ENCODE results near the gene BBS5.
"Not testable (repeated sequence)": the region's sequence is repeated elsewhere in the genome, so short reads cannot be mapped to it uniquely, and the experiment has no call there.

BBS5 gene

DNA sequence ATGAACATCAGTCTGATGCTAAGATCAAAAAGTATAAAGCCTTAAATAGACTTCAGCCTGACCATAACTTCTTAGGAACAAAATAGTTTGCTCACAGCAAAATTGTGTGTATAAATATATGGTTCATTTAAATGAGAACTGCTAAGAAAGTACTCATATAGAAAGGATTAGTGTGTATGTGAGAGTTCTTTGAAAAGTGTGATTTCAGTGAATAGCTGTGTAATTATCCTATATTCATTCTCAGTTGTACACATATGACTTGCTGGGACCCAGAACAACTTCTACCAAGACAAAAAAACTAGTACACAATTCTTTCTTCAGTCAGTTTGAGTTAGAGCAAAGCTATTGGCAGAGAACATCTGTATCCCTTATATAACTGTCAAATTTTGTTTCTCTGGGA, 7.2 kb downstream of the BBS5 start:
- no peak for DNase-seq (ENCODE audit: low read depth)

GRCh38 chr2:169490834-169491233, 11.5 kb downstream of the BBS5 start:
- DNase-seq (ENCODE audit: low read depth): no peak

DNA sequence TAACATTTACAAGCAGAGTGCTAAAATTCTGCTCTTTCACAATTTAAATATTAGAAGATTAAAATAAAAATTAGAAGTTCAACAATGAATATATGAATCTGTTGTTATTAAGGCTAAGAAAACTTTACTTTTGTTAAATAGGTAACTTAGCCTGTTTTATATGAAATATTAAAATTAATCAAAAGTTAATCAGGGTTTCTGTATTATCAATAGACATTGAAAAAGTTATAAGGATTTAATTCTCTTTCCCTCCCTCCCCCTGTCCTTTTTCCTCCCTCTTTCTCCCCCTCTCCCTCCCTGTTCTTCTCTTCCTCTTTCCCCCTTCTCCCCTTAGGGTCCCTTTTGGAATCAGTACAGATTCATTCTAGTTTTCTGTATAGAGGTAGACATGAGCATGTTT, 12.1 kb downstream of the BBS5 start:
- DNase-seq (ENCODE audit: low read depth): no peak

- no peak for DNase-seq (ENCODE audit: low read depth)
Measured at GRCh38 chr2:169493360-169493759, 14.1 kb downstream of the BBS5 start.

DNA sequence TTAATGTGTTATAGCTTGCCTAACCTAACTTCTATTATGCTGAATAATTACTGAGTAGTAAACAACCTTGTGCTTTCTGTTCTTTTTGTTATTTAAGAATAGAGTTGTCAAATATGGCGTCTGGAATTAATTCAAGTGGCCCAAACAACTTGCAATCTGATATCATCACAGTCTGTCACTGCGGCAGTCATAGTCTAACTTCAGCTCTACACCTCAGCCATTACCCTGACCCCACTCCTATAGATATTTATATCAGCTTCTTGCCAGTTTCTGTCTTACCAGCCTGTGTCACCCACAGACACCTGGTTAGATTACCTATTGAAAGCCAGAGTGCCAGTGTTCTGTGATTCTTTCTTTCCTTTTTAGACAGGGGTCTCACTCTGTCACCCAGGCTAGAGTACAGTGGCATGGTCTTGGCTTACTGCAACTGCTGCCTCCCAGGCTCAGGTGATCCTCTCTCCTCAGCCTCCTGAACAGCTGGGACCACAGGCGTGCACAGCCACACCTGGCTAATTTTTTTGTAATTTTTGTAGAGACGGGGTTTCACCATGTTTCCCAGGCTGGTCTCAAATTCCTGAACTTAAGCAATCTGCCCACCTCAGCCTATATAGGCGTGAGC, 16.1 kb downstream of the BBS5 start:
- DNase-seq (ENCODE audit: low read depth): no peak

GRCh38 chr2:169504651-169505050, 25.4 kb downstream of the BBS5 start:
- no peak for DNase-seq (ENCODE audit: low read depth)

DNA sequence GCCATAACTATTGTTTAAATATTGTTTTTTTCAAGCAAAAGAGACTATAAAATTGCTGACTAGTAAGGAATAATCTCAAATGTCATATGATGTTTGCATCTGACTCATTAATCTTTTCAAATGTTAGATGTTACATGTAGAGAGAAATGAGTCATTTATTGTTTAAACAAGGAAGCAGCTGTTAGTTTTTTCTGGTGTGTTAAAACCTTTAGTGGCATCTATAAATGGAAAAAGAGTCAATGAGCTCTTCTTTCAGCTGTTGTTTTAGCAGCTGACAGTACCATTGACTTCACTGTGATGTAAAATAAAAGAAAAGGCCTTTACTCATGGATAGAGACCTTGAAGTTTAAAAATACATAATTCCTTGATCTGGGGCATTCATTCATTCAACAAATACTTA, 28.4 kb downstream of the BBS5 start:
- peak; percentile 42 for DNase-seq (ENCODE audit: low read depth)

DNA sequence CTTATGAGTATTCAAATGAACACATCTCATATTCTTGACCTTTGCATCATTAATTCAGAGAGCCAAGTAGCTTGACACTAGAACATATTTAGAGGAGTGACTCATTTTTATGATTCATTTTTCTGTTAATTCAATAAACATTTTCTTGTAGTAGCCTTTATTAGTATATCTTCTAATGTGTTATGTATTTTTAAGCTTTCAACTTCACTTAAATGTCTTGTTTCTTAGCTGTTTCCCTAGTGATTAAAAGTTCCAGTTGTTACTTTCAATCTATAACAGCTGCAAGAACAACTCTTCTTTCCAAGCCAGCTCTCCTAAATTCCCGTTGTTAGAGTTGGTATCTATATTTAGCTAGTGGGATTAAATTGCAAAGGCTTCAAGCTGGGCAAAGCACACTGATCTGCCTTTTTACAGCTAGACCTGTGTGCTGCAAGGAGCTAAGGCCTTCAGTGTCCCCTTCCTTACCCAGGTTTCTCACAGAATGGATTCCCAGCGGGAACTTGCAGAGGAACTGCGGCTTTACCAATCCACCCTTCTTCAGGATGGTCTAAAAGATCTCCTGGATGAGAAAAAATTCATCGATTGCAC, 30.1 kb downstream of the BBS5 start, which contains the start of gene KLHL41:
Gene KLHL41 (plus strand): TSS at position 405 of the 588 bp plus-strand sequence. CDS start 77 bp downstream, at position 482.
- DNase-seq (ENCODE audit: low read depth): no peak

- no peak for DNase-seq (ENCODE audit: low read depth)
Measured at GRCh38 chr2:169509955-169510354, 30.7 kb downstream of the BBS5 start.

GRCh38 chr2:169510496-169510895, 31.2 kb downstream of the BBS5 start:
- DNase-seq (ENCODE audit: low read depth): no peak

- no peak for DNase-seq (ENCODE audit: low read depth)
Measured at GRCh38 chr2:169511818-169512217, 32.5 kb downstream of the BBS5 start.

- no peak for DNase-seq (ENCODE audit: low read depth)
Measured at GRCh38 chr2:169512525-169512924, 33.2 kb downstream of the BBS5 start.

DNA sequence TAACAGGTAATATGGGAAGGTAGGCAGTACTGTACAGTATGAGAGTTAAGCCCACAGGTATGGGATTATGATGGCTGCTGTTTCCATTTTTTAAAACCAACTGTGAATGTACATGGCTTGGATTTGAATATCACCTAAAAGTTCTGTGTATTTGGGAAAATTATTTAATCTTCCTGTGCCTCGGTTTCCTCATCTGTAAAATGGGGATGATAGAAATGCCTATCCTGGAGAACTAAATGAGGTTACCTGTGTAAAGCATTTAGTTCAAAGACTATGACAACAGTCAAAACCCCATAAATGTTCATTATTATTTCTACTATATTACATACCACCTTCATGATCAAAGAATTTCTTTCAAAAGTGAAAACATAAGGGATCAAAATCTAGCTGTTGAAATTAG, 33.8 kb downstream of the BBS5 start:
- DNase-seq (ENCODE audit: low read depth): no peak

GRCh38 chr2:169513926-169514325, 34.6 kb downstream of the BBS5 start:
- DNase-seq (ENCODE audit: low read depth): no peak

DNA sequence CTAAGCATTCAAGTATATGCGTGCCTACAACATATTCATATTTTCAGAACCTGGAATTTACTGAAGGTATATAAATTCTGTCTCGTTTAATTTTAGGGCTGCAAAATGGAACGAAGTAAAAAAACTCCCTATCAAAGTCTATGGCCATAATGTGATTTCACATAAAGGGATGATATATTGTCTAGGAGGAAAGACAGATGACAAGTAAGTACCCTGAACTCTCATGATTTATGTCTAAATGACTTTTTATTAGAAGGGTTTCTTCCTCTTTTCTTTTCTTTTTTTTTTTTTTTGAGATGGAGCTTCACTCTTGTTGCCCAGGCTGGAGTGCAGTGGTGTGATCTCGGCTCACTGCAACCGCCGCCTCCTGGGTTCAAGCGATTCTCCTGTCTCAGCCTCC, 35.5 kb downstream of the BBS5 start:
- not testable (repeated sequence) for DNase-seq (ENCODE audit: low read depth)

- not testable (repeated sequence) for DNase-seq (ENCODE audit: low read depth)
Measured at GRCh38 chr2:169516488-169516995, 37.2 kb downstream of the BBS5 start.

DNA sequence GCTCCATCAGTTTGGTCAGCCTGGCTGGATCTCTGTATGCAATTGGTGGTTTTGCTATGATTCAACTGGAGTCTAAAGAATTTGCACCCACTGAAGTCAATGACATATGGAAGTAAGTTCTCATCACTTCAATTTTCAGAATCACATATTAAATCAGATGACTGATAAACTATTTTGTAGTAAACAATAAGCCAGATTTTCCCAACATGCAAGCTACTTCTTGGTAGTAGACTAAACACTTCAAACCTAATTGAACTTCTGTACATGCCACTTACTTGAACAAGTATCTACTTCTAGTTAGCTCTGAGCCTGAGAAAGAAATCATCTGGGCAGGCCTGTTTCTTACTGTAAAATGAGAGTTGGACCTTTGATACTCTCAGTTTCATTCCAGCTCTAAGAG, 41.6 kb downstream of the BBS5 start:
- DNase-seq (ENCODE audit: low read depth): no peak

DNA sequence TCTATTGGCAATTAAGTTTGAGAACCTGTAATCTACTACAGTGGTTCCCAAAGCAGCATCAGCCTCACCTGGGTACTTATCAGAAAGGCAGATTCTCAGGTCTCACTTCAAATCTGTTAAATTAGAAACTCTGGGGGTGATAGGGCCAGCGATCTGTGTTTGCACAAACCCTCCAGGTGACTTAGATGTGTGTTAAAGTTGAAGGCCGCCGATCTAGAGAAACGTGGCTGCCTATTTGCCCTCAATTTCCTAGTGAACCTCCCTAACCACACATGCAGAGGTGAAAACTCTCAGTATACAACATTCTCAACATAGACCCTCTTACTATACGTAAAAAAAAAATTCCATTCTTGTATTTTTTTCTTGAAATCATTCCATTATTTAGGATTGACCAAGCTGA, 44.4 kb downstream of the BBS5 start:
- DNase-seq (ENCODE audit: low read depth): no peak

DNA sequence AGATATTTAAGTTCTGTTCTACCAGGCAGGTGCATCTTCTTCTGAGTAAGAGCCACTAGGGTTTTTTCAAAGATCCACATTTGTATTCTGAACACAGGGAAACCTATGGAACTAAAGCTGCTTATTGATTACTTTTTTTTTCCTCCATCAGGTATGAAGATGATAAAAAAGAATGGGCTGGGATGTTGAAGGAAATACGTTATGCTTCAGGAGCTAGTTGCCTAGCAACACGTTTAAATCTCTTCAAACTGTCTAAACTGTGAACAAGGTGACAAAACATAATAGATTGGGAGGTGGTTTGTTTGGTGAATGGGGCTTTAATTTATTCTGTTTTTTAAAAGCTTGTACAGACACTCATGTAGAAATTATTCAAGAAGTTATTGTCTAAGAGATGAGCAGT, 46.1 kb downstream of the BBS5 start:
- DNase-seq (ENCODE audit: low read depth): no peak

- DNase-seq (ENCODE audit: low read depth): no peak
Measured at GRCh38 chr2:169526451-169526850, 47.2 kb downstream of the BBS5 start.

DNA sequence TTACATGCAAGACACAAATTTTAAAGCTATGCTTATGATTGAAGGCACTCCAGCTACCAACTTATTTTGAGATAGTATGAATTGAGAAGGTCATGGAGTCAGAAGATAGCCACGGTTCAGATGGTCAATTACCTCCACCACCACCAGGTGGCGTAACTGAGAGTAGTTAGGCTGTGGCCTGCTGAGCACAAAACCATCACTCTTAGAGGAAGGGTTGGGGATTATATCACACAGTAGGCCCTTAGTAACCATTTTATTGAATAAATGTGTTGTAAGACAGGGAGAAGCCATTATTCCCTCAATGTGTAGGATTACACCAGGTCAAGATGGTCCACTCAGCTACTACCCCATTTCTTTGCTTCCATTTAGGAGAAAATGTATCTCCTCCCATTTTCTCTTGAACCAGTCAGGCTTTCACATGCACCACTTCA, 49.0 kb downstream of the BBS5 start:
- DNase-seq (ENCODE audit: low read depth): no peak

DNA sequence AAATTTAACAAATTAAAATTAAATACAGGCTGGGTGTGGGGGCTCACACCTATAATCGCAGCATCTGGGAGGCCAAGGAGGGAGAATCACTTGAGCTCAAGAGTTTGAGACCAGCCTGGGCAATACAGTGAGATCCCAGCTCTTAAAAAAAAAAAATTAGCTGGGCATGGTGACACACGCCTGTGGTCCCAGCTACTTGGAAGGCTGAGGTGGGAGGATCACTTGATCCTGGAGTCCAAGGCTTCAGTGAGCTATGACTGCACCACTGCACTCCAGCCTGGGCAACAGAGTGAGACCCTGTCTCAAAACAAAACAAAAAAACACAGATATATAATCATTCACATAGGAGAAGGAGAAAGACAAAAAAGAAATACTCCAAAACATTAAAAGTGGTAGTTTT, 60.2 kb downstream of the BBS5 start:
- DNase-seq (ENCODE audit: low read depth): not testable (repeated sequence)

GRCh38 chr2:169540146-169540545, 60.9 kb downstream of the BBS5 start:
- no peak for DNase-seq (ENCODE audit: low read depth)

GRCh38 chr2:169542433-169542832, 63.1 kb downstream of the BBS5 start:
- DNase-seq (ENCODE audit: low read depth): no peak
